Ovary (tissue), 9 donors: ENCODE results near the gene DDX24. TPM values are rescaled to one million over a fixed set of nuclear protein-coding genes. Genes with fewer than 3 reads are reported as not detected.
A peak's percentile ranks its signal among the peaks of the same experiment; 100 is the strongest.

Experiments
- DNase-seq, 5 donors: peaks; one replicate each; pipeline ENCODE4 v3.0.0-alpha.2; 2019 to 2020
- H3K27ac ChIP-seq, 2 donors: fragments of 200-600 bp; one replicate each; pipeline versions ENCODE4 v1.5.1 to v1.8.0; 2019 to 2022
- H3K27me3 ChIP-seq: fragments of 200-600 bp; one replicate; pipeline ENCODE4 v1.8.0; 2022
- H3K36me3 ChIP-seq: fragments of 200-600 bp; sonication (generic); one replicate; pipeline ENCODE4 v1.5.1; 2019
- H3K4me1 ChIP-seq: one replicate; pipeline ENCODE4 v1.8.1; 2013; ENCODE audit warnings: mild to moderate bottlenecking, moderate library complexity; ENCODE audit not compliant: insufficient read depth
- H3K4me3 ChIP-seq: fragments of 200-600 bp; sonication (generic); one replicate; pipeline ENCODE4 v1.5.1; 2017
- H3K9me3 ChIP-seq, 2 donors: fragments of 200-600 bp in 1 of 2; sonication (generic) in 1 of 2; one replicate each; pipeline versions ENCODE4 v1.5.1 to v1.8.1; 2013 to 2019; ENCODE audit warnings: mild to moderate bottlenecking in 1 of 2, moderate library complexity in 1 of 2
- EP300 ChIP-seq: sonication (generic); formaldehyde crosslinking; IDR thresholded peaks from one replicate; pipeline ENCODE4 v1.6.1; 2017; ENCODE audit warnings: antibody characterized with exemption
- POLR2A ChIP-seq: fragments of 450-650 bp; IDR thresholded peaks from one replicate; pipeline ENCODE4 v1.6.1; 2017; ENCODE audit warnings: antibody characterized with exemption, mild to moderate bottlenecking, moderate library complexity
- WGBS, 3 donors: extraction: QIAGEN DNeasy Blood & Tissue Kit in 1 of 3; methylation state at CpG; one replicate each; pipeline versions ENCODE4 v1.1.5 to v1.1.7; 2013 to 2017; 5-methylcytosine and 5-hydroxymethylcytosine counted together
- intact Hi-C, 4 donors: fragments of 100-400 bp; cut with DNase I; formaldehyde crosslinking; loops; one replicate each; pipeline versions ENCODE4 v1.11.0 to v1.15.1; 2022 to 2023
- polyA plus RNA-seq, 2 donors: library from polyadenylated mRNA; stranded (reverse); fragments of 200-250 nt in 1 of 2; fragments of 350-450 nt in 1 of 2; fragmentation: Illumina TruSeq in 1 of 2; extraction: RNeasy Lipid Tissue Mini Kit (QIAGEN cat#74804) in 1 of 2; gene quantifications; one replicate each; pipeline ENCODE4 v1.2.3, GENCODE V29; 2013 to 2014
- total RNA-seq, 7 donors: library from RNA; depleted of rRNA in 2 of 7; stranded (reverse); fragments of >200 nt in 2 of 7; fragmentation: NEBNext Ultra II Directional in 3 of 7; extraction: Animal tissue kit (Norgen Biotek cat#: 25700) in 3 of 7; gene quantifications; one replicate each; pipeline versions ENCODE4 v1.1.0 to v1.2.4, GENCODE V29; 2016 to 2023
- TF ChIP-seq, protein P1 (sequence below), 3 donors: fragments of 450-650 bp in 2 of 3; fragments of 200-600 bp in 1 of 3; IDR thresholded peaks; one replicate each; pipeline versions ENCODE4 v1.5.1 to v1.8.0; 2016 to 2022; ENCODE audit warnings: antibody characterized with exemption in 3 of 3, mild to moderate bottlenecking in 1 of 3
- donor health status: DM: no; HTN: no; CAD: no; lungs with moderate emphysema.
- donor health status: DM: no; HTN: no; CAD: no.
- donor health status: Bipolar disorder and iron deficiency.
- donor health status: DM: yes; HTN: yes; CAD: no.
- donor health status: DM: no; HTN: no; CAD: no.
- donor health status: DM: yes; HTN: yes; CAD: no.

DDX24 gene
- total and polyA plus RNA-seq, 9 donors, result 98.8 to 521 (median 233) TPM

DNA sequence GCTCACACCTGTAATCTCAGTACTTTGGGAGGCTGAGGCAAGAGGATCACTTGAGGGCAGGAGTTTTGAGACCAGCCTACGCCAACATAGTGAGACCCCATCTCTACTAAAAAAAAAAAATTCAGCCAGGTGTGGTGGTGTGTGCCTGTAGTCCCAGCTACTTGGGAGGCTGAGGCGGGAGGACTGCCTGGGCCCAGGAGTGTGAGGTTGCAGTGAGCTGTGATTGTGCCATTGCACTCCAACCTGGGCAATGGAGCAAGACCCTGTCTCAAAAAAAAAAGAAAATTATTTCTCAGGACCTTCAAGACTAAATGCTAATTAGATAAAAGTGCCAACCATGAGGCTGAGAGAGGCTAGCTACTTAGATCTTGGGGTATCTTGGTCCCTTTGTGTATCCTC is 31.4 kb downstream of the DDX24 start:
- WGBS, 3 donors, result 88 to 100% (median 91%) methylated on average over 2 of the region's 2 CpGs
- TF ChIP-seq POLR2A, result no peak
- no peak for TF ChIP-seq EP300
- TF ChIP-seq, protein P1, sequence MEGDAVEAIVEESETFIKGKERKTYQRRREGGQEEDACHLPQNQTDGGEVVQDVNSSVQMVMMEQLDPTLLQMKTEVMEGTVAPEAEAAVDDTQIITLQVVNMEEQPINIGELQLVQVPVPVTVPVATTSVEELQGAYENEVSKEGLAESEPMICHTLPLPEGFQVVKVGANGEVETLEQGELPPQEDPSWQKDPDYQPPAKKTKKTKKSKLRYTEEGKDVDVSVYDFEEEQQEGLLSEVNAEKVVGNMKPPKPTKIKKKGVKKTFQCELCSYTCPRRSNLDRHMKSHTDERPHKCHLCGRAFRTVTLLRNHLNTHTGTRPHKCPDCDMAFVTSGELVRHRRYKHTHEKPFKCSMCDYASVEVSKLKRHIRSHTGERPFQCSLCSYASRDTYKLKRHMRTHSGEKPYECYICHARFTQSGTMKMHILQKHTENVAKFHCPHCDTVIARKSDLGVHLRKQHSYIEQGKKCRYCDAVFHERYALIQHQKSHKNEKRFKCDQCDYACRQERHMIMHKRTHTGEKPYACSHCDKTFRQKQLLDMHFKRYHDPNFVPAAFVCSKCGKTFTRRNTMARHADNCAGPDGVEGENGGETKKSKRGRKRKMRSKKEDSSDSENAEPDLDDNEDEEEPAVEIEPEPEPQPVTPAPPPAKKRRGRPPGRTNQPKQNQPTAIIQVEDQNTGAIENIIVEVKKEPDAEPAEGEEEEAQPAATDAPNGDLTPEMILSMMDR (IDR thresholded peaks at IDR 0.05), result no peak
- H3K36me3 ChIP-seq, result no peaks in the 10 kb centered on the region
- DNase-seq, result no peak
- H3K27ac ChIP-seq, result no peak overlapping the region
- H3K4me1 ChIP-seq, result no peaks in the 10 kb centered on the region
- no peak overlapping the region for H3K4me3 ChIP-seq
- intact Hi-C loops, result loop anchor here in 2 of 4 donors (5.0 kb wide), 2 partner anchors 78 to 88 kb away; partner anchors contain the start of gene IFI27L2 (in 1 of the 2)
- no peaks in the 10 kb centered on the region for H3K27me3 ChIP-seq
- no peaks in the 10 kb centered on the region for H3K9me3 ChIP-seq

- Histone ChIP-seq H3K4me3 (no peak overlapping the region), H3K27me3 (no peaks in the 10 kb centered on the region), H3K9me3 (no peaks in the 10 kb centered on the region), H3K4me1 (no peaks in the 10 kb centered on the region), H3K27ac (no peak overlapping the region), H3K36me3 (no peaks in the 10 kb centered on the region)
- WGBS, 3 donors, result 78 to 81% (median 79%) methylated on average over 10 of the region's 10 CpGs
- DNase-seq, result peak in 1 of 5 donors; percentile 7
- intact Hi-C loops, result no loop called here
- TF ChIP-seq EP300 (no peak), POLR2A (no peak)
- TF ChIP-seq, protein P1 (IDR thresholded peaks at IDR 0.05), result no peak
These were observed 32.0 kb downstream of the DDX24 start for GRCh38 chr14:94048691-94049624.

- no peaks in the 10 kb centered on the region for H3K4me1 ChIP-seq
- H3K27ac ChIP-seq, result no peak overlapping the region
- peak in 2 of 5 donors; percentile 3 to 4 for DNase-seq
- no peaks in the 10 kb centered on the region for H3K27me3 ChIP-seq
- no peaks in the 10 kb centered on the region for H3K36me3 ChIP-seq
- WGBS, 3 donors, result 86 to 96% (median 90%) methylated on average over 3 of the region's 3 CpGs
- H3K4me3 ChIP-seq, result no peak overlapping the region
- no peak for TF ChIP-seq EP300
- no peak for TF ChIP-seq POLR2A
- TF ChIP-seq, protein P1 (IDR thresholded peaks at IDR 0.05), result no peak
- no peaks in the 10 kb centered on the region for H3K9me3 ChIP-seq
- intact Hi-C loops, result no loop called here
These were observed 33.4 kb downstream of the DDX24 start for GRCh38 chr14:94047581-94047980.

DNA sequence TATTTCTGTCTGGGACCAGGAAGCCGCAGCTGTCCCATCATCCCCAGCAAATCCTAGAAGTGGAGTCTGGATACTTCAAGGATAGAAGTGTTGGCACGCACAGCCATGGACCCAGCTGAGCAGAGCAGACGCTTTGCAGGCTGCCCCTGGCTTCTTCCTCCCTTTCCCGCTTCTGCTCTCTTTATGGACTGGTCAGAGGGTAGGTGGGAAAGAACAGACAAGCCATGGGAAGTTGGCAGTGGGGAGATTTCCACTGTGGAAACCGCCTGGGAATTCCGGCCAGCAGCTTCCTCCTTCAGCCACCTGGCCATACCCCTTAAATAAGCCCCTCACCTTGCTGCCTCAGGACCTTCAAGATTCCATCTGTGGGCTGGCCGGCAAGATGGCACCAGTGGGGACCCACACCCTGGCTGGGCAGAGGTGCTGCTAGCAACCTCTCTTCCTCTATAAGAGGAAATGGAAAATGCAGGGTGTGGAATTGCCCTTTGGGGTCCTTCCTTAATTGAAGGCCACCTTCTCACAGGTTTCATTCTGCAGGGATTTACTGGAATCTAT is 34.2 kb downstream of the DDX24 start:
- H3K4me3 ChIP-seq, result no peak overlapping the region
- H3K27me3 ChIP-seq, result no peaks in the 10 kb centered on the region
- peak in 2 of 5 donors; percentile 8 to 29 for DNase-seq
- 71 to 83% (median 76%) methylated on average over 7 of the region's 7 CpGs for WGBS, 3 donors
- no peaks in the 10 kb centered on the region for H3K36me3 ChIP-seq
- H3K9me3 ChIP-seq, result no peaks in the 10 kb centered on the region
- peak overlapping the region in 1 of 2 donors; percentile 9 for H3K27ac ChIP-seq
- no peaks in the 10 kb centered on the region for H3K4me1 ChIP-seq
- TF ChIP-seq POLR2A, result no peak
- no peak for TF ChIP-seq EP300
- TF ChIP-seq, protein P1 (IDR thresholded peaks at IDR 0.05), result no peak
- intact Hi-C loops, result no loop called here
